Islet of Langerhans (tissue), 1 donor: Measurements from ENCODE around the gene AVL9.
"Not testable (repeated sequence)": the region's sequence is repeated elsewhere in the genome, so short reads cannot be mapped to it uniquely, and the experiment has no call there.

Experiments used
- FAIRE-seq: peaks from one replicate; lab custom pipeline; 2011; peaks lifted over from hg19 to GRCh38; lab: Jason Lieb, UNC

The AVL9 gene

GRCh38 chr7:32495298-32496051 lies at the start of gene AVL9:
Gene AVL9, plus strand, starts transcription at chr7:32495489. Its CDS starts 221 bp downstream, at chr7:32495710.
- no peak for FAIRE-seq

GRCh38 chr7:32447218-32447617 lies 48.1 kb upstream of the AVL9 start:
- FAIRE-seq: no peak

- FAIRE-seq: no peak
These were observed 41.8 kb upstream of the AVL9 start for GRCh38 chr7:32453341-32454011.

GRCh38 chr7:32458025-32458424 lies 37.3 kb upstream of the AVL9 start:
- FAIRE-seq: no peak

GRCh38 chr7:32459788-32460187 lies 35.5 kb upstream of the AVL9 start:
- no peak for FAIRE-seq

- FAIRE-seq: no peak
These were observed 33.8 kb upstream of the AVL9 start for GRCh38 chr7:32461484-32461883.

- FAIRE-seq: no peak
These were observed 32.8 kb upstream of the AVL9 start for GRCh38 chr7:32462451-32462850.

- FAIRE-seq: no peak
These were observed 32.3 kb upstream of the AVL9 start for GRCh38 chr7:32462977-32463376.

- not testable (repeated sequence) for FAIRE-seq
These were observed 30.5 kb upstream of the AVL9 start for GRCh38 chr7:32464641-32465416.

GRCh38 chr7:32470004-32470403 lies 25.3 kb upstream of the AVL9 start:
- not testable (repeated sequence) for FAIRE-seq

- FAIRE-seq: no peak
These were observed 24.4 kb upstream of the AVL9 start for GRCh38 chr7:32470871-32471270.

GRCh38 chr7:32472015-32472414 lies 23.3 kb upstream of the AVL9 start:
- FAIRE-seq: no peak

- FAIRE-seq: no peak
These were observed 21.3 kb upstream of the AVL9 start for GRCh38 chr7:32474008-32474407.

GRCh38 chr7:32476816-32477648 lies 18.3 kb upstream of the AVL9 start:
- FAIRE-seq: no peak

- FAIRE-seq: no peak
These were observed 17.7 kb upstream of the AVL9 start for GRCh38 chr7:32477649-32477980.

GRCh38 chr7:32479574-32480200 lies 15.6 kb upstream of the AVL9 start:
- no peak for FAIRE-seq

GRCh38 chr7:32481176-32481575 lies 14.1 kb upstream of the AVL9 start:
- FAIRE-seq: no peak

- no peak for FAIRE-seq
These were observed 13.4 kb upstream of the AVL9 start for GRCh38 chr7:32481921-32482320.

GRCh38 chr7:32489788-32490126 lies 5.5 kb upstream of the AVL9 start:
- FAIRE-seq: no peak

- FAIRE-seq: peak; percentile 92
These were observed 5.0 kb upstream of the AVL9 start, which contains the start of gene LSM5 for GRCh38 chr7:32490127-32490796. Gene LSM5, minus strand, starts transcription at chr7:32490380. Its CDS starts 15 bp downstream, at chr7:32490365.

- FAIRE-seq: no peak
These were observed 367 bp upstream of the AVL9 start for GRCh38 chr7:32494946-32495297.
